GM21526 (cell line): ENCODE results near the gene FNDC11.

ENCODE experiments used
- ATAC-seq: cut with Tn5 transposase; IDR thresholded peaks from one replicate; pipeline ENCODE4 v1.9.1; 2021; ENCODE audit warnings: moderate library complexity; ENCODE audit not compliant: unreplicated experiment, low FRiP score

FNDC11 gene

GRCh38 chr20:63577317-63577894 is 23.4 kb downstream of the FNDC11 start:
- ATAC-seq, result no peak

GRCh38 chr20:63578224-63579016 is 24.5 kb downstream of the FNDC11 start:
- ATAC-seq, result no peak

GRCh38 chr20:63579017-63579694 is 25.2 kb downstream of the FNDC11 start:
- no peak for ATAC-seq

GRCh38 chr20:63580796-63581461 is 27.0 kb downstream of the FNDC11 start:
- no peak for ATAC-seq

- no peak for ATAC-seq
These were observed 28.6 kb downstream of the FNDC11 start for GRCh38 chr20:63582382-63583063.

GRCh38 chr20:63585616-63586565 is 31.9 kb downstream of the FNDC11 start:
- no peak for ATAC-seq

GRCh38 chr20:63586797-63587196 is 32.8 kb downstream of the FNDC11 start:
- ATAC-seq, result no peak

GRCh38 chr20:63587256-63587655 is 33.3 kb downstream of the FNDC11 start:
- ATAC-seq, result no peak

- no peak for ATAC-seq
These were observed 34.0 kb downstream of the FNDC11 start for GRCh38 chr20:63587776-63588591.

GRCh38 chr20:63588641-63589041 is 34.7 kb downstream of the FNDC11 start:
- no peak for ATAC-seq

- ATAC-seq, result no peak
These were observed 35.6 kb downstream of the FNDC11 start for GRCh38 chr20:63589261-63590217.

- no peak for ATAC-seq
These were observed 36.5 kb downstream of the FNDC11 start for GRCh38 chr20:63590218-63591146.

GRCh38 chr20:63591147-63591533 is 37.2 kb downstream of the FNDC11 start:
- no peak for ATAC-seq

GRCh38 chr20:63591786-63592355 is 37.9 kb downstream of the FNDC11 start:
- ATAC-seq, result no peak

GRCh38 chr20:63592661-63593060 is 38.7 kb downstream of the FNDC11 start:
- ATAC-seq, result no peak

- ATAC-seq, result no peak
These were observed 40.1 kb downstream of the FNDC11 start for GRCh38 chr20:63594043-63594561.
